ENCODE data around the gene SDR42E1.

SDR42E1 gene

DNA sequence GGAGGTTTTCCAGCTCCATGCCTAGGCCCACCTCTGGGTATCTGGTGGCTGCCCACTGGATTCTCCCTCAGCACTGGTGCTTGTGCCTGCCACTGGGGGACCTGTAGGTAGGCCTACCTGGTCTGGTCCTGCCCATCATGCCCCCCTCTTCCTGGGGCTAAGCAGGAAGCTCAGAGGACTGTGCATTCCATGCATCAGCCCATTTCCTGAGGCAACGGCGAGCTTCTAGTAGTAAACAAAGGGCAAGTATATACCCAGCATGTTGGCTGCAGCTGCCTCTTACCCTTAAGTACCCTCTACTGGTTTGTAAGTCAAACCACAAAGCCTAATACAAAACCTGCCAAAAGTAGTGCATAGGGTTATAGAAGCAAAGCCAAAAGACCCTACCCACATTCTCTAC lies 37.5 kb downstream of the SDR42E1 start:
- Histone ChIP-seq H3K27ac (ENCODE audit: low read depth, low read length) (no peak overlapping the region), H3K9me3 (ENCODE audit: insufficient read depth, low read depth, low read length) (peaks cover 29% of the 10 kb centered on the region), H3K9ac (ENCODE audit: low read depth, low read length) (no peak overlapping the region), H3K27me3 (ENCODE audit: insufficient read depth, low read length) (no peaks in the 10 kb centered on the region), H3K4me3 (ENCODE audit: low read length) (no peak overlapping the region), H3K36me3 (ENCODE audit: insufficient read depth, low read length) (no peaks in the 10 kb centered on the region), H3K4me1 (ENCODE audit: insufficient read depth, low read length) (peaks cover 28% of the 10 kb centered on the region)
- 67% methylated on average over 2 of the region's 2 CpGs for WGBS

DNA sequence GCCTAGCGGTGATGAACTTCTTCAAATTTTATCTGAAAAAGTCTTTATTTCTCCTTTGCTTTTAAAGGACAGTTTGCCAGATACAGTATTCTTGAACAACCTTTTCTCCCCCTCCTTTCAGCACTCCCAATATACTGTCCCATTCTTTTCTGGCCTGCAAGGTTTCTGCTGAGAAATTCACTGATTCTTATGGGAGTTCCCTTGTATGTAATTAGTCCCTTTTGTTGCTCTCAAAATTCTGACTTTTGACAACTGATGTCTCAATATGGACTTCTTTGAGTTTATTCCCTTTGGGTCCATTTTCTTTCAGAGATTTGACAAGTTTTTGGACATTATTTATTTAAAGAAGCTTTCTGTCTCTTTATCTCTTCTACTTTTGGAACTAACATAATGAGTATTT lies 39.4 kb downstream of the SDR42E1 start:
- H3K4me1 ChIP-seq (ENCODE audit: insufficient read depth, low read length), result peaks cover 28% of the 10 kb centered on the region
- H3K27me3 ChIP-seq (ENCODE audit: insufficient read depth, low read length), result no peaks in the 10 kb centered on the region
- H3K4me3 ChIP-seq (ENCODE audit: low read length), result no peak overlapping the region
- peaks cover 25% of the 10 kb centered on the region for H3K9me3 ChIP-seq (ENCODE audit: insufficient read depth, low read depth, low read length)
- H3K27ac ChIP-seq (ENCODE audit: low read depth, low read length), result no peak overlapping the region
- 100% methylated on average over 1 of the region's 1 CpG for WGBS
- H3K9ac ChIP-seq (ENCODE audit: low read depth, low read length), result no peak overlapping the region
- H3K36me3 ChIP-seq (ENCODE audit: insufficient read depth, low read length), result no peaks in the 10 kb centered on the region

DNA sequence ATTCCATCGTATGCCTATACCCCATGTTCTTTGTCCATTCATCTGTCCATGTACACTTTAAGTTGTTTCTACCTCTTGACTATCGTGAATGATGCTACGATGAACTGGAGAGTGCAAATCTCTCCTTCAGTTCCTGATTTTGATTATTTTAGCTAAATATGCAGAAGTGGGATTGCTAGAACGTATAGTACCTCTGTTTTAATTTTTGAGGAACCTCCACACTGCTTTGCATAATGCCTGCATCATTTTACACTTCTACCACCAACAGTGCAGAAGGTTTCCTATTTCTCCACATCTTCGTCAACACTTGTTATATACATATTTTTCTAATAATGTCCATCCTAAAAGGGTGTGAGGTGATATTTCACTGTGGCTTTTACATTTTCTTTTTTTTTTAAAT lies 43.9 kb downstream of the SDR42E1 start:
- no peaks in the 10 kb centered on the region for H3K4me1 ChIP-seq (ENCODE audit: insufficient read depth, low read length)
- no peak overlapping the region for H3K27ac ChIP-seq (ENCODE audit: low read depth, low read length)
- no peaks in the 10 kb centered on the region for H3K27me3 ChIP-seq (ENCODE audit: insufficient read depth, low read length)
- 92% methylated on average over 4 of the region's 5 CpGs for WGBS
- peaks cover 19% of the 10 kb centered on the region for H3K9me3 ChIP-seq (ENCODE audit: insufficient read depth, low read depth, low read length)
- H3K9ac ChIP-seq (ENCODE audit: low read depth, low read length), result no peak overlapping the region
- H3K4me3 ChIP-seq (ENCODE audit: low read length), result no peak overlapping the region
- H3K36me3 ChIP-seq (ENCODE audit: insufficient read depth, low read length), result no peaks in the 10 kb centered on the region

DNA sequence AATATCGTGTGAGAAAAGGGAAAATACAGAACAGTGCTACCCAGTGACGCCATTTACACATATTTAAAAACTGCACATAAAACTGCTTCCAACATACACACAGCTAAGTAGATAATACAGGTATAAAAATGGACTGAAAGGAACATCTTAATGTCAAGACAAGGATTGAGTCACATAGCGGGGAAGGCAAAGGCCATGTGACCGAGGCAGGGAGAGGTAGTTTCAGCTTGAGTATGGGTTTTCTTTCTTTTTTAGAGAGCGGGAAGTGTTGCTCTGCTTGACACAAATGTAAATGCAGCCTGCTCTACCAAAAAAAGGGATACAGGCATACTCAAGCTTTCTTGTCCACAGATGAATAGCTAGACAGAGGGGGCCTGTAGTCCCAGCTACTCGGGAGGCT lies 46.5 kb downstream of the SDR42E1 start:
- Histone ChIP-seq H3K27ac (ENCODE audit: low read depth, low read length) (no peak overlapping the region), H3K36me3 (ENCODE audit: insufficient read depth, low read length) (no peaks in the 10 kb centered on the region), H3K9me3 (ENCODE audit: insufficient read depth, low read depth, low read length) (no peaks in the 10 kb centered on the region), H3K4me1 (ENCODE audit: insufficient read depth, low read length) (no peaks in the 10 kb centered on the region), H3K9ac (ENCODE audit: low read depth, low read length) (no peak overlapping the region), H3K27me3 (ENCODE audit: insufficient read depth, low read length) (no peaks in the 10 kb centered on the region), H3K4me3 (ENCODE audit: low read length) (no peak overlapping the region)
- 85% methylated on average over 5 of the region's 6 CpGs for WGBS

DNA sequence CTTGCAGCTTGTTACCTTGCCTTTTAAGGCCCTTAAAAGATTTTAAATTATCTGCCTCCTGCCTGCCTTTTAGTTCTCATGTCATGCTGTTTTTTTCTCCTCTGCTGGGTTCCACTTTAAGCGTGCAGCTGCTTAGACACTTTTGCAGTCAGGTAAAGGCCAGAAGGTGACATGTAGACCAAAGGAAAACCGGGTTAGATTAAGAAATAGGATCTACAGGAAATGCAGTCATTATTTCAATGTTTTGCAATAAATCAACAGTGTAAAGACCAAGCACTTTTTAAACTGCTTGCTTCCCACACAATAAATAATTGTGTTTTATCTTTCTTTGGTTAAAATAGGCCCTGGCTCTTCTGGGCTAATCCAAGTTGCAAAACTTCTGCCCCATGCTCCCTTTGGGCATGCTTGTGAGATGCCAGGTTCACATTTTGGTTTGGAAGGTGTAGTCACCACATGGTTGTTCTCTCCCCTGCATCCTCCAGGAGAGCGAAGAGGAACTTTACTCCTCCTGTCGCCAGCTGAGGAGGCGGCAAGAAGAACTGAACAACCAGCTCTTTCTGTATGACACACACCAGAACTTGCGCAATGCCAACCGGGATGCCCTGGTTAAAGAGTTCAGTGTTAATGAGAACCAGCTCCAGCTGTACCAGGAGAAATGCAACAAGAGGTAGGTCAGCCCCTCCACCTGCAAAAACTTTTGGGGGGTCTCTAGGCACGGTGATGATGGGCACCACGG lies 54.9 kb downstream of the SDR42E1 start:
- Histone ChIP-seq H3K4me1 (ENCODE audit: insufficient read depth, low read length) (no peaks in the 10 kb centered on the region), H3K9ac (ENCODE audit: low read depth, low read length) (no peak overlapping the region), H3K27ac (ENCODE audit: low read depth, low read length) (no peak overlapping the region), H3K36me3 (ENCODE audit: insufficient read depth, low read length) (no peaks in the 10 kb centered on the region), H3K4me3 (ENCODE audit: low read length) (no peak overlapping the region), H3K9me3 (ENCODE audit: insufficient read depth, low read depth, low read length) (peaks cover 8% of the 10 kb centered on the region; the same call in 1 of the 2 replicates), H3K27me3 (ENCODE audit: insufficient read depth, low read length) (no peaks in the 10 kb centered on the region)
- WGBS, result 95% methylated on average over 9 of the region's 9 CpGs

DNA sequence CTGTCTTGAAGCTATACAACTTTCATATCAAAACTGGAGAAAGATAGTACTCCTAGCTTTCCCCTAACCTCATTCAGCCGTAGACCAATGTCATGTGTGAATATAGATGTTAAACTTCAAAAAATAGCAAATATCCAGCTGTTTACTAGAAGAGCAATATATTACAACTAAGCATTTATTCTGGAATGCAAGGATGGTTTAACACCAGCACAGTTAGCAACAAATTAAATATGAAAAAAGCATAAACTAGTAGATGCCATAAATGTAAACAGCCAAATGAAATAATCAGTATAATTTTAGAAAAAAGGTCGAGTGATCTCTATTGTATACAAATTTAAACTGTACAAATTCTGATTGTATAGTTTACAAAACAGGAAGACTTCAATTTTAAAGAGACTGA lies 59.7 kb downstream of the SDR42E1 start:
- H3K9me3 ChIP-seq (ENCODE audit: insufficient read depth, low read depth, low read length), result peaks cover 8% of the 10 kb centered on the region; the same call in 1 of the 2 replicates
- H3K9ac ChIP-seq (ENCODE audit: low read depth, low read length), result no peak overlapping the region
- no CpG with 5 or more reads among the region's 2 CpGs for WGBS
- no peaks in the 10 kb centered on the region for H3K4me1 ChIP-seq (ENCODE audit: insufficient read depth, low read length)
- H3K4me3 ChIP-seq (ENCODE audit: low read length), result no peak overlapping the region
- no peaks in the 10 kb centered on the region for H3K36me3 ChIP-seq (ENCODE audit: insufficient read depth, low read length)
- H3K27me3 ChIP-seq (ENCODE audit: insufficient read depth, low read length), result no peaks in the 10 kb centered on the region
- H3K27ac ChIP-seq (ENCODE audit: low read depth, low read length), result no peak overlapping the region

DNA sequence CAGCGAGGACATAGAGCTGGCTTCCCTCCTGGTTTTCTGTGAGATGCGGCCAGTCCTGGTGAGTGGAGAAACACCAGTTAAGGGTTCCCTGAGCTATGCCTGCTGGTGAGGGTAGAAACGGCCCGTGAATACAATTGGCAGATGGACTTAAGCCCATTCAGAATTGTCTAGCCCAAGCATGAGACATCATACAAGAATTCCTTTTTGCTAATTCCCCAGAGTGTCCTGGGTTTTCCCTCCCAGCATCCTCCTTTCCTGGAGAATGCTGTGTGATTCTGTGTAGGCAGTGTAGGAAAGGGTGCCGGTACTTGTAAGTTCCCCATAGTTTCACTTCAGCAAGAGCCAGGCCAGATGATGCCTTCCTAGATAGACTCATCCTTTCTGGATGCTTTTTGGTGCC lies 65.1 kb downstream of the SDR42E1 start:
- H3K9me3 ChIP-seq (ENCODE audit: insufficient read depth, low read depth, low read length), result no peaks in the 10 kb centered on the region
- H3K27me3 ChIP-seq (ENCODE audit: insufficient read depth, low read length), result no peaks in the 10 kb centered on the region
- H3K4me1 ChIP-seq (ENCODE audit: insufficient read depth, low read length), result peaks cover 27% of the 10 kb centered on the region
- no peak overlapping the region for H3K4me3 ChIP-seq (ENCODE audit: low read length)
- H3K27ac ChIP-seq (ENCODE audit: low read depth, low read length), result no peak overlapping the region
- WGBS, result 95% methylated on average over 5 of the region's 5 CpGs
- no peaks in the 10 kb centered on the region for H3K36me3 ChIP-seq (ENCODE audit: insufficient read depth, low read length)
- no peak overlapping the region for H3K9ac ChIP-seq (ENCODE audit: low read depth, low read length)

DNA sequence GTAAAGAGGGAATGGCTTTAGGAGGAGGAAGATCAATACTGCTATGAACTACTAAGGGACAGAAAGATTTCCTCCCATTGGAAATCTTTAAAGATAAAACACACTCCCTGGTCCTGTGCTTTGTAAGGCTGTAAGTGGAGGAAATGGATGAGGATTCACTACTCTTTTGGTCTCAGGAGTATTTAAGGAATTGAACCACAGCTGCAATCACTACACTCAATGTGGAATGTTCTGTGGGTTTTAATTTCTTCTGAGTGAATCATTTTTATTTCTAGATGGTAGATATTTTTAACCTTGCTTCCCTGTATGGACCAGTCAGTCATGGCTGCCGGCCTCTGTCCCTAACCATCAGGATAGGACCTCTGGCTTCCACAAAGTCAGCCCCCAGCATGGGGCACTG lies 65.6 kb downstream of the SDR42E1 start:
- H3K4me1 ChIP-seq (ENCODE audit: insufficient read depth, low read length), result peaks cover 31% of the 10 kb centered on the region
- no peaks in the 10 kb centered on the region for H3K27me3 ChIP-seq (ENCODE audit: insufficient read depth, low read length)
- H3K9ac ChIP-seq (ENCODE audit: low read depth, low read length), result no peak overlapping the region
- 91% methylated on average over 1 of the region's 1 CpG for WGBS
- H3K9me3 ChIP-seq (ENCODE audit: insufficient read depth, low read depth, low read length), result no peaks in the 10 kb centered on the region
- H3K4me3 ChIP-seq (ENCODE audit: low read length), result no peak overlapping the region
- H3K36me3 ChIP-seq (ENCODE audit: insufficient read depth, low read length), result no peaks in the 10 kb centered on the region
- H3K27ac ChIP-seq (ENCODE audit: low read depth, low read length), result no peak overlapping the region

DNA sequence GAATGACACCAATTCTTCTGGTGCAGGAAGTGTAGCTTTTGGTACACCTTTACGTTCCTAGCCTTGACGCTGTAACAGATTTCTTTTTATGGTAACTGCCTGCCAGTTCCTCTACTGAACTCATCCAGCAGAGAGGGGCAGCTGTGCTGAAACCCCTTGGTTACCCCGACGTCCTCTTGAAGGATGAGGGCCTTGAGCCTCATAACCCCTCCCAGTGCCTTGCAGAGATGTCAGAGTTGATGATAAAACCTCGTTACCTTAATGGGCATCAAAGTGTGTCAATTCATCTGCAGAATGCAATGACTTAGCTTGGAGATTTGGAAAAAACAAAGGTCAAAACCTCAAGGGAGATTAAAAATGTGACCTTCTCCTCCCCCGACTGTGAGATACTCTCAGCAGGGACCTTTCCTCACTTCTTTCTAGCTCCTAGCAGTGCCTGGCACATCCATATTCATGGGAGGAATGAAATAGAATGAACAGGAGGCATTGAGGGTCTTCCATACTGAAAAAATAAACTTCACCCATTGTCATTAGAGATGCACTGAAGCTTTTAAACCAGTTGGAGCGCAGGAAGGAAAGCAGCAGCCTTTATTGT lies 69.2 kb downstream of the SDR42E1 start:
- 50% methylated on average over 6 of the region's 7 CpGs for WGBS
- H3K27ac ChIP-seq (ENCODE audit: low read depth, low read length), result no peak overlapping the region

DNA sequence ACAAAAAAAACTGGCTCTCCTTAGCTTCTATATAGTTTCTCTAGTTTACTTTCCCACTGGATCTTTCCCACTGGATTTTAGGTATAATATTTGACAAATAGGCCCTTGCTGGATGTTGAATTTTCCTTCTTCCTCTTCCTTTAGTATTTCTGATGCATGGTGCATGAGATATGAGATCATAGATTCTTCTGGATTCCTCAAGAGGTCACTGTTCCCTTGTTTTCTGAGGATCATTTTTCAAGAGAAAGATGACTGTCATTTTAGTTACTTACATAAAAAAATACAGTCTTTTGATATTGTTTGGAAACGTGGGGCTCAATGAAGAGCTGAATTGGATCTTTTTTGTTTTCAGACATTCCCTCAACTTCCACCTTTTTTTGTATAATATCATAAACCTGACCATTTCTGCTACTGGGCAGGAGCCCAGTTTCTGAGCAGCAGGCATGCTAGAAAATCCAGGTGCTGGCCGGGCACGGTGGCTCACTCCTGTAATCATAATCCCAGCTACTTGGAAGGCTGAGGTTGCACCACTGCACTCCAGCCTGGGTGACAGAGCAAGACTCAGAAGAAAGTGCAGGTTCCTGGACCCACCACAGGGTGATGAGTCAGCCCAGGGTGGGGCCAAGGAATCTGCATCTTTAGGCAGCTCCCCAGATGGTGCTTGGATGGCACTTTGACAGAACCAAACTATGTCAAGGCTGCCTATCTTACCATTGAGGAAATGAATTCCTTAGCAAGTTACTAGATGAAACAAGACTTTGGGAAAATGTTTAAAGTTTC lies 70.3 kb downstream of the SDR42E1 start:
- Histone ChIP-seq H3K36me3 (ENCODE audit: insufficient read depth, low read length) (no peaks in the 10 kb centered on the region), H3K4me1 (ENCODE audit: insufficient read depth, low read length) (peaks cover 57% of the 10 kb centered on the region), H3K27me3 (ENCODE audit: insufficient read depth, low read length) (no peaks in the 10 kb centered on the region), H3K27ac (ENCODE audit: low read depth, low read length) (no peak overlapping the region), H3K9ac (ENCODE audit: low read depth, low read length) (no peak overlapping the region), H3K4me3 (ENCODE audit: low read length) (no peak overlapping the region), H3K9me3 (ENCODE audit: insufficient read depth, low read depth, low read length) (no peaks in the 10 kb centered on the region)
- 56% methylated on average over 3 of the region's 3 CpGs for WGBS

More for the DNA sequence above, 69.2 kb downstream of the SDR42E1 start:
- no peak overlapping the region for H3K4me3 ChIP-seq (ENCODE audit: low read length)
- H3K9me3 ChIP-seq (ENCODE audit: insufficient read depth, low read depth, low read length), result no peaks in the 10 kb centered on the region
- peaks cover 56% of the 10 kb centered on the region for H3K4me1 ChIP-seq (ENCODE audit: insufficient read depth, low read length)
- H3K36me3 ChIP-seq (ENCODE audit: insufficient read depth, low read length), result no peaks in the 10 kb centered on the region
- H3K27me3 ChIP-seq (ENCODE audit: insufficient read depth, low read length), result no peaks in the 10 kb centered on the region
- no peak overlapping the region for H3K9ac ChIP-seq (ENCODE audit: low read depth, low read length)
